Karpas-422 (cell line): ENCODE data around the gene OPCML. TPM values are rescaled to one million over a fixed set of nuclear protein-coding genes. Genes with fewer than 3 reads are reported as not detected.

Source experiments
- DNase-seq: peaks from one replicate; pipeline ENCODE4 v3.0.0-alpha.2; 2015
- H2AFZ ChIP-seq: fragments of 200-600 bp; sonication (generic); 2 replicates; pipeline ENCODE4 v1.6.1; 2014; ENCODE audit warnings: antibody characterized with exemption, low read length, mixed read lengths
- H3K27ac ChIP-seq: fragments of 200-600 bp; sonication (generic); 2 replicates; pipeline ENCODE4 v1.5.1; 2014; ENCODE audit warnings: mild to moderate bottlenecking, low read length, moderate library complexity
- H3K27me3 ChIP-seq: fragments of 200-600 bp; sonication (generic); 2 replicates; pipeline ENCODE4 v1.6.1; 2014; ENCODE audit warnings: low read length, mixed read lengths
- H3K36me3 ChIP-seq: fragments of 200-600 bp; sonication (generic); 2 replicates; pipeline ENCODE4 v1.6.1; 2014; ENCODE audit warnings: low read length, mixed read lengths; ENCODE audit not compliant: insufficient read depth
- H3K4me1 ChIP-seq: fragments of 200-600 bp; sonication (generic); 2 replicates; pipeline ENCODE4 v1.6.1; 2014; ENCODE audit warnings: mild to moderate bottlenecking, low read length, mixed read lengths
- H3K4me2 ChIP-seq: fragments of 200-600 bp; sonication (generic); 2 replicates; pipeline ENCODE4 v1.6.1; 2014; ENCODE audit warnings: low read length, low read depth, mild to moderate bottlenecking; ENCODE audit not compliant: poor library complexity, severe bottlenecking
- H3K4me3 ChIP-seq: fragments of 200-600 bp; sonication (generic); 2 replicates; pipeline ENCODE4 v1.5.1; 2014; ENCODE audit warnings: mild to moderate bottlenecking, antibody characterized with exemption, low read length, mixed read lengths
- H3K79me2 ChIP-seq: fragments of 200-600 bp; sonication (generic); 2 replicates; pipeline ENCODE4 v1.6.1; 2014; ENCODE audit warnings: mild to moderate bottlenecking, low read length, mixed read lengths
- H3K9ac ChIP-seq: fragments of 200-600 bp; sonication (generic); 2 replicates; pipeline ENCODE4 v1.6.0; 2014; ENCODE audit warnings: low read length
- H3K9me2 ChIP-seq: fragments of 200-600 bp; sonication (generic), shearing (Covaris generic); replicated peaks from 2 replicates; pipeline ENCODE4 v1.6.0; 2014; ENCODE audit warnings: mild to moderate bottlenecking, low read length, moderate library complexity; ENCODE audit not compliant: insufficient read depth
- H3K9me3 ChIP-seq: fragments of 300-700, 200-600 bp; sonication (generic); 2 replicates; pipeline ENCODE4 v1.6.1; 2014; ENCODE audit warnings: low read length, mixed read lengths
- H4K20me1 ChIP-seq: fragments of 200-600 bp; sonication (generic); 2 replicates; pipeline ENCODE4 v1.6.1; 2014; ENCODE audit warnings: mild to moderate bottlenecking, antibody characterized with exemption, low read length, low read depth; ENCODE audit not compliant: insufficient read depth
- total RNA-seq: library from RNA; depleted of rRNA; stranded (reverse); fragments of >200 nt; shearing (Covaris generic); gene quantifications from 2 replicates; pipeline ENCODE4 v1.2.3, GENCODE V29; 2014; ENCODE audit warnings: low replicate concordance

The OPCML gene
- total RNA-seq, 1 experiment from 2014 or later, result not detected

DNA sequence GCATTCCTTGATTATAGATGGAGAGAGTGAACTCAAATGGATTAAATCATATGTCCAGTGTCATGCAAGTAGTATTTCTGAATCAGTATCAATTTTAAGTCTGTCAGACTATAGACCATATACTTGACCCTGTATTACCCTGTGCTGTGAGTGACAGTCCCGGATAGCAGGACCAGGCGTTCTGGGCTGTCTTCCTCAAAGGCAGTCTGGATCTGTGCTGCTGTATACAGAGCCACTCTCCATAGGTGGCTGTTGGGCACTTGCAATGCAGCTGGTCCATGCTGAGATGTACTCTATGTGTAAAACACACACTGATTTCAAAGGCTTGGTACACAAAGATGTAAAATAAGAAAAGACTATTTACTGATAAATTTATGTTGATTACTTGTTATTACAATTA is 294.3 kb downstream of the OPCML start:
- no peaks in the 10 kb centered on the region for H3K9me3 ChIP-seq
- no peak for DNase-seq

DNA sequence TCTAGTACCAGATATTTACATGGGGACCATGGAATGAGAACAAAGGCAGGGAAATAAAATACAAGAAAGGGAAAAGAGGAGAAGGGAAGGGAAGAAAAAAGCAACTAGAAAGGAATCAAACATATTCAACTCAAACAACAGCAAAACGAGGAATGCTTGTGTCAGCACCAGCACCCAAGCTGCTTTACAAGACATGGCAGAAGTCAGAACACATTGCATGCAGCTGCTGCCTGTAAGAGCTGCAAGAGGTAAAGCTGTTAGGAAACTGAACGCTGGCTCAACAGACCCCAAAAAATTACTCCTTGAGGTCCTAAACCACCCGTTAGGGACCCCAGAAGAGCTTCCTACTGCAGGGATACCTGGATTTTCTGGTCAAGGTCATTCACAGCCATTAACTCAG is 296.9 kb downstream of the OPCML start:
- no peaks in the 10 kb centered on the region for H3K9me2 ChIP-seq
- no peaks in the 10 kb centered on the region for H3K79me2 ChIP-seq
- H3K27me3 ChIP-seq, result no peaks in the 10 kb centered on the region
- no peaks in the 10 kb centered on the region for H3K36me3 ChIP-seq
- no peak overlapping the region for H3K27ac ChIP-seq
- H3K9me3 ChIP-seq, result no peaks in the 10 kb centered on the region
- H3K4me1 ChIP-seq, result no peaks in the 10 kb centered on the region
- H3K4me2 ChIP-seq, result no peak overlapping the region
- H3K9ac ChIP-seq, result no peak overlapping the region
- H4K20me1 ChIP-seq, result no peaks in the 10 kb centered on the region
- DNase-seq, result no peak
- H3K4me3 ChIP-seq, result no peak overlapping the region
- no peak overlapping the region for H2AFZ ChIP-seq

More for the DNA sequence above, 294.3 kb downstream of the OPCML start:
- H3K9ac ChIP-seq, result no peak overlapping the region
- no peaks in the 10 kb centered on the region for H4K20me1 ChIP-seq
- no peak overlapping the region for H2AFZ ChIP-seq
- H3K36me3 ChIP-seq, result no peaks in the 10 kb centered on the region
- no peak overlapping the region for H3K4me2 ChIP-seq
- no peak overlapping the region for H3K4me3 ChIP-seq
- no peak overlapping the region for H3K27ac ChIP-seq
- H3K9me2 ChIP-seq, result no peaks in the 10 kb centered on the region
- no peaks in the 10 kb centered on the region for H3K79me2 ChIP-seq
- H3K4me1 ChIP-seq, result no peaks in the 10 kb centered on the region
- no peaks in the 10 kb centered on the region for H3K27me3 ChIP-seq

DNA sequence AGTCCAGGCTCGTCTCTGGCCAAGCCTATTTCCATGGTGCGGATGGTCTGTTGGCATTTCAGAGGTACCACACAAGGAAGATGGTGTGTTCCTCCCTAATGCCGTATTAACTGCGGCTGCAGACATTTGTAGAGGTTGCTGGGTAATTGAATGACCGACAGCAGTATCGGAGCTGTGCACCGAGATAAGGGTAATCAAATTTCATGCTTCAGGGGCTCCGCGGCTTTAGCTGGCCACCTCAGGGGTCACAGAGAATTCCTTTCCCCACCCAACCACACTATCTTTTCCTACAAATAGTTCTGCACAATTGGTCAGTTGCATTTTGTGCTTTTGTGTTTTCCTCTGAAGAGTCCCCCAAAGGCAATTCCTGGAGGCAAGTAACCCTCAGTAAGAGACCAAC is 297.4 kb downstream of the OPCML start:
- Histone ChIP-seq H3K4me1 (no peaks in the 10 kb centered on the region), H3K4me3 (no peak overlapping the region), H3K27me3 (no peaks in the 10 kb centered on the region), H3K36me3 (no peaks in the 10 kb centered on the region), H4K20me1 (no peaks in the 10 kb centered on the region), H3K4me2 (no peak overlapping the region), H3K27ac (no peak overlapping the region), H2AFZ (no peak overlapping the region), H3K79me2 (no peaks in the 10 kb centered on the region), H3K9me2 (no peaks in the 10 kb centered on the region), H3K9me3 (no peaks in the 10 kb centered on the region), H3K9ac (no peak overlapping the region)
- no peak for DNase-seq

DNA sequence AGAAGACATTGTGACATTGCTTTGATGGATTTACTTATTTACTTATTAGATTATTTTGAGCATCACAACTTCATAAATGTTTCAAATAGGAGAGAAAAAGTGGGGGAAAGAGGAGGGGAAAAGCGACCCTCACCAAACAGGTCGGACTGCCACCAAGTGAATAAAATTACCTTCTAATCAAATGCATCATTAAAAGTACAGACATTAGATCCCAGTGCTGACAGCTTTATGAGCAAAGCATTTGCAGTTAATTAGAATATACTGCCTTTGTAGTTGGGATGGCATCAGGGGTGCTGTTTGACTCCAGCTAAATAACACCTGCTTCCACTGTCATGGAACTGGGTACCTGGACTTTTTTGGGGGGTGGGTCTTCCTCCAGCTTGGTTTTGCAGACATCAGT is 299.6 kb downstream of the OPCML start:
- H3K27me3 ChIP-seq, result no peaks in the 10 kb centered on the region
- DNase-seq, result no peak

DNA sequence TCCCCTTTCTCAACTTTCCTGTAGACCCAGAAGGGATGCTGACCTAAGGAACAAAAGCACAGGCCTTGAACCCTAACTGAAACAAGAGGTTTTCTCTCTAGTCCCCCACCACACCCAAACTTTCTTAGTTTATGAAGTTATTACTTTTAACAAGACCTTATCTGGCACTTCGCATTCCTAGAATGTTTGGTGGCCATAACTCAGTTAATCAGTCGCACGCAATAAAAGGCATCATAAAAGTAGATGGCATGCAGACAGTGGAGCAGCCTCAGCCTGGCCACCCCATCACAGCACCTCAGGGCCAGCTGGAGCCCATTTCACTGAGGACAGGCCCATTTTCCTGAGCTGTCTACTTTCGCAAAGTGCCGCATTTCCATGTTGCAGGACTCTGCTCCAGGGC is 301.9 kb downstream of the OPCML start:
- Histone ChIP-seq H3K4me3 (no peak overlapping the region), H3K4me2 (no peak overlapping the region), H3K4me1 (no peaks in the 10 kb centered on the region), H3K36me3 (no peaks in the 10 kb centered on the region), H3K27me3 (no peaks in the 10 kb centered on the region), H3K9me2 (no peaks in the 10 kb centered on the region), H2AFZ (no peak overlapping the region), H3K9ac (no peak overlapping the region), H3K9me3 (no peaks in the 10 kb centered on the region), H3K27ac (no peak overlapping the region), H3K79me2 (no peaks in the 10 kb centered on the region), H4K20me1 (no peaks in the 10 kb centered on the region)
- no peak for DNase-seq

More for the DNA sequence above, 299.6 kb downstream of the OPCML start:
- H3K27ac ChIP-seq, result no peak overlapping the region
- H4K20me1 ChIP-seq, result no peaks in the 10 kb centered on the region
- no peaks in the 10 kb centered on the region for H3K9me2 ChIP-seq
- H3K79me2 ChIP-seq, result no peaks in the 10 kb centered on the region
- H3K4me3 ChIP-seq, result no peak overlapping the region
- no peaks in the 10 kb centered on the region for H3K4me1 ChIP-seq
- no peak overlapping the region for H3K9ac ChIP-seq
- H3K4me2 ChIP-seq, result no peak overlapping the region
- H3K9me3 ChIP-seq, result no peaks in the 10 kb centered on the region
- no peaks in the 10 kb centered on the region for H3K36me3 ChIP-seq
- no peak overlapping the region for H2AFZ ChIP-seq

DNA sequence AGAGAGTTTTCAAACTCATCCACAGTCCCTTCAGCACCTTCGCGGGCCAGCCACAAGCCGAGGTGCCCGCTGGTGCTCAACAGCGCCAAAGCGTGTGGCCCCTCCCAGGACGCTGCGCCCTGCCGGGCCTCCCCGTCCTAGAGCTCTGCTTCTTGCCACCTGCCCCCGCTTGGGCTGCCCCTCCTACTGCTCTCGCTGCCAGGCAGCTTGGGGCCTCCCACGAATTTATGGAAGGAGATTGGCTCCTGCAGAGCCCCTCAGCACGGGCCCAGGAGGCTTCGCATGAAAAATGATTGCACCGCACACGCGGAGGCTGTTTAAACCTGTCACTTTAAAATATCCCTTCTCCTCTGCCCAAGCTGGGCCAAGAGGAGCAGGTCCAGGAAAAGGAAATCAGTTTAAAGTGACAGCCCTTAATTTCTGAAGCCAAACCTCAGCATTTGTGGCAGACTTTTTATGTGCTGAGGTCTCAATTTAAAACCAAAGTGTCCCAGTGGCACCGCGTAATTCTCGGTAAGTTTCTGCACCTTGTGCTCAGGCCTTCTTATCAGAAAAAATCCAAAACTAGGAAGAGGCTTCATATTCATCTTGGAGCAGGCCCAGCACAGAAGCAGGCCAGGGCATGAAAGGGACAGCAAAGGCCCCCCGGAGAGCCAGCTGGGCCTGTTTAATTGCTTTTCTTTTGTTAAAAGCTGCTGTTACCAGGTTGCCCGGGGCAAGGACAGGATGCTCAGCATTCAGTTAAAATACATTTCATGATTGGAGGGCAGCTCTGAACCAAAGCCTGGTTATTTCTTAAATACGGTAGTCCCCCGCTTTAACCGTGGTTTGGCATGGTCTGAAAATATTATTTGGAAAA is 303.6 kb downstream of the OPCML start:
- Histone ChIP-seq H3K4me2 (no peak overlapping the region), H3K9ac (no peak overlapping the region), H3K9me2 (no peaks in the 10 kb centered on the region), H3K4me1 (no peaks in the 10 kb centered on the region), H3K9me3 (no peaks in the 10 kb centered on the region), H3K36me3 (no peaks in the 10 kb centered on the region), H3K27ac (no peak overlapping the region), H3K27me3 (no peaks in the 10 kb centered on the region), H2AFZ (no peak overlapping the region), H4K20me1 (no peaks in the 10 kb centered on the region), H3K4me3 (no peak overlapping the region), H3K79me2 (no peaks in the 10 kb centered on the region)
- no peak for DNase-seq

DNA sequence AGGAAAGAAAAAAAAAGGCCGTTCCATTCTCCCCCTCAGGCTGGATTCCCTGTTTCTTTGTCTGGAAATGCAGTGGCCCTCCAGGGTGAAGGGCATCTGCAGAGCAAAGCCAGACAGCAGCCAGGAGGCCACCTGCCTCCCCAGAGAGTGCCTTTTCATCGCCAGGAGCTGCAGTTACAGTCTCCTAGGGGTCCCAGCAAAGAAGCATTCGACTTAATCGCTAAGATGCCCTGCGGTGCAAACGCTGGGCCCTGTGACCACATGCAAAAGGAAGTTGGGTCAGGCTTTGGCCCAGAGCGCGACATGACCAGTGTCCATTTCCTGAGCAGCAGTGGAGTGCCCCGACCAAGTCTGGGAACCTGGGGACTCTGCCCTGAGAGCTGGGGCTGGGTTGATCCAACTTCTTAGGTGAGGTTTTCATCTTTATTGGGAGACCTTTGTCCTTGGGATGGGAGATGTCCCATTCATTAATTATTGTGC is 304.6 kb downstream of the OPCML start:
- H3K36me3 ChIP-seq, result no peaks in the 10 kb centered on the region
- H3K27ac ChIP-seq, result no peak overlapping the region
- no peaks in the 10 kb centered on the region for H3K9me2 ChIP-seq

DNA sequence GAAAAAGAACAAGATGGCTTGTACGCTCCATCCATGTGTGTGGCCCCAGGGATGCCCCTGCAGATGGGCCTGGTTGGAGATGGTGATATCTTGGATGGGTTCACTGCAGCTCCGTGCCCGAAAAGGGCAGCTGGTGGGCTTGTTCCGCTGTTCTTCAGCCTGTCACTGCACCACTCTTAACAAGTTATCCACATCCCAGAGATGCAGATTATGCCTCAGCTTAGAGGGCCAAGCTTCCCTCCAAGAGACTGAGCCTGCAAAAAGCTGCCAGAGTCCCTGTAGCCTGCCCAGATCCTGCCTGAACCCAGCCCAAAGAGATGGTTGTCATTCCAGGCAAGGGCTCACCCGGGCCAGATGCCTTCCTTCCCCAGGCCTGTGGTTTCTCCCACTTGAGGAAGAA is 308.0 kb downstream of the OPCML start:
- no peak overlapping the region for H3K27ac ChIP-seq
- H3K4me1 ChIP-seq, result no peaks in the 10 kb centered on the region
- DNase-seq, result no peak
- no peaks in the 10 kb centered on the region for H3K36me3 ChIP-seq
- H3K4me2 ChIP-seq, result no peak overlapping the region
- H3K79me2 ChIP-seq, result no peaks in the 10 kb centered on the region
- H4K20me1 ChIP-seq, result no peaks in the 10 kb centered on the region
- H3K9me2 ChIP-seq, result no peaks in the 10 kb centered on the region
- H3K9me3 ChIP-seq, result no peaks in the 10 kb centered on the region
- no peak overlapping the region for H3K9ac ChIP-seq
- no peak overlapping the region for H2AFZ ChIP-seq
- H3K27me3 ChIP-seq, result no peaks in the 10 kb centered on the region
- no peak overlapping the region for H3K4me3 ChIP-seq

More for the DNA sequence above, 304.6 kb downstream of the OPCML start:
- Histone ChIP-seq H3K4me1 (no peaks in the 10 kb centered on the region), H3K27me3 (no peaks in the 10 kb centered on the region), H3K9me3 (no peaks in the 10 kb centered on the region), H3K4me2 (no peak overlapping the region), H4K20me1 (no peaks in the 10 kb centered on the region), H3K9ac (no peak overlapping the region), H3K79me2 (no peaks in the 10 kb centered on the region), H3K4me3 (no peak overlapping the region), H2AFZ (no peak overlapping the region)
- no peak for DNase-seq
